Breast epithelium (tissue), 3 donors: Measurements from ENCODE around the gene ADIPOR1.
A peak's percentile ranks its signal among the peaks of the same experiment; 100 is the strongest.

Experiments used
- CTCF ChIP-seq, 3 donors: fragments of 450-650 bp; IDR thresholded peaks; one replicate each; pipeline ENCODE4 v1.5.1; 2016 to 2017; ENCODE audit warnings: antibody characterized with exemption in 3 of 3, mild to moderate bottlenecking in 3 of 3, moderate library complexity in 3 of 3
- POLR2A ChIP-seq: fragments of 450-650 bp; IDR thresholded peaks from one replicate; pipeline ENCODE4 v1.6.1; 2016; ENCODE audit warnings: antibody characterized with exemption, mild to moderate bottlenecking, moderate library complexity

GRCh38 chr1:202957733-202958543 lies at the start of gene ADIPOR1:
- TF ChIP-seq CTCF (IDR thresholded peaks at IDR 0.05) (peak in 1 of 3 donors; percentile 29), POLR2A (peak; percentile 56)
